Panc1 (cell line): ENCODE results near the gene ATXN7L3. TPM values are rescaled to one million over a fixed set of nuclear protein-coding genes. Genes with fewer than 3 reads are reported as not detected.
A peak's percentile ranks its signal among the peaks of the same experiment; 100 is the strongest.

ENCODE experiments used
- ATAC-seq: fragments of 200-7000 bp; cut with Tn5 transposase; 2 replicates; pipeline ENCODE4 v1.9.1; 2020; ENCODE audit warnings: mild to moderate bottlenecking, moderate library complexity
- BruUV-seq: library from RNA; stranded (reverse); fragments of 400-500 nt; replicated peaks from 2 replicates; lab custom pipeline; 2021; lab: Mats Ljungman, UMichigan
- CTCF ChIA-PET: fragments of 300-600 bp; sonication (Branson Sonifier 250); formaldehyde crosslinking; loops from one replicate; lab custom pipeline; 2022; ENCODE audit warnings: antibody characterized with exemption; lab: Charles Lee
- POLR2A ChIA-PET: fragments of 300-600 bp; sonication (Branson Sonifier 250); formaldehyde crosslinking; loops from one replicate; lab custom pipeline; 2022; ENCODE audit warnings: antibody characterized with exemption; lab: Charles Lee
- DNase-seq: peaks from one replicate; pipeline ENCODE4 v3.0.0-alpha.2; 2010; ENCODE audit warnings: low read depth, low spot score
- H3K27ac ChIP-seq: 2 replicates; pipeline ENCODE4 v1.5.1; 2011; ENCODE audit warnings: mild to moderate bottlenecking, low read length, inconsistent platforms
- H3K27me3 ChIP-seq: fragments of 200-500 bp; sonication (Bioruptor generic); 2 replicates; pipeline ENCODE4 v1.6.0; 2014; ENCODE audit warnings: low read length, inconsistent platforms; ENCODE audit not compliant: control insufficient read depth, insufficient read depth
- H3K36me3 ChIP-seq: fragments of 200-500 bp; sonication (Bioruptor generic); 2 replicates; pipeline ENCODE4 v1.5.1; 2014; ENCODE audit warnings: inconsistent platforms, mild to moderate bottlenecking, low read length, moderate library complexity; ENCODE audit not compliant: control insufficient read depth, insufficient read depth
- H3K4me1 ChIP-seq: 2 replicates; pipeline ENCODE4 v1.5.1; 2011; ENCODE audit warnings: inconsistent platforms, mild to moderate bottlenecking, low read length, moderate library complexity; ENCODE audit not compliant: control insufficient read depth, insufficient read depth
- H3K4me3 ChIP-seq, 2 experiments: 2 replicates each; pipeline ENCODE4 v1.5.1; 2011 to 2012; ENCODE audit warnings: low read depth in 2 of 2, low read length in 2 of 2, mild to moderate bottlenecking in 2 of 2, inconsistent platforms in 1 of 2, moderate library complexity in 1 of 2
- H3K9me3 ChIP-seq: fragments of 200-500 bp; sonication (Bioruptor generic); 2 replicates; pipeline ENCODE4 v1.5.1; 2014; ENCODE audit warnings: low read depth, mild to moderate bottlenecking, inconsistent platforms, low read length, moderate library complexity; ENCODE audit not compliant: control insufficient read depth, insufficient read depth
- CTCF ChIP-seq: fragments of 450-650 bp; IDR thresholded peaks from 2 replicates; pipeline ENCODE4 v1.5.1; 2017; ENCODE audit warnings: mild to moderate bottlenecking
- POLR2AphosphoS5 ChIP-seq: IDR thresholded peaks from 2 replicates; pipeline ENCODE4 v1.6.1; 2012; ENCODE audit warnings: mild to moderate bottlenecking, low read depth, low read length, moderate library complexity
- SIN3A ChIP-seq: IDR thresholded peaks from 2 replicates; pipeline ENCODE4 v1.6.1; 2012; ENCODE audit warnings: low read depth, mild to moderate bottlenecking, low read length, moderate library complexity, borderline replicate concordance; ENCODE audit not compliant: insufficient read depth
- TCF7L2 ChIP-seq: IDR thresholded peaks from 2 replicates; pipeline ENCODE4 v1.6.1; 2011; ENCODE audit warnings: mild to moderate bottlenecking, low read depth, low read length, inconsistent platforms
- in situ Hi-C: cut with HindIII; loops from 2 replicates; pipeline ENCODE4 v1.10.0; 2016; ENCODE audit warnings: low sequenced_read_pairs, low pct_unique_long_range_greater_than_20kb
- intact Hi-C: fragments of 100-400 bp; cut with micrococcal nuclease; formaldehyde crosslinking; loops from one replicate; pipeline ENCODE4 v1.10.0; 2022; ENCODE audit not compliant: unreplicated experiment
- total RNA-seq: library from RNA; stranded (reverse); gene quantifications from one replicate; pipeline ENCODE4 v1.2.1, GENCODE V29; 2021; ENCODE audit not compliant: unreplicated experiment
- TF ChIP-seq, protein P1 (sequence below), 2 experiments: IDR thresholded peaks; 2 replicates each; pipeline ENCODE4 v1.6.1; 2011 to 2012; ENCODE audit warnings: low read depth in 2 of 2, control low read depth in 1 of 2, low read length in 1 of 2, mild to moderate bottlenecking in 1 of 2, moderate library complexity in 1 of 2; ENCODE audit not compliant: insufficient read depth in 1 of 2

Gene ATXN7L3
- total RNA-seq, 1 experiment from 2014 or later: 69.8 TPM

GRCh38 chr17:44210342-44211192, 10.9 kb upstream of the ATXN7L3 start:
- Histone ChIP-seq H3K27me3 (no peaks in the 10 kb centered on the region), H3K36me3 (0 out of 2 replicates have a peak, but pooled peaks cover 4% of the 10 kb centered on the region), H3K27ac (no peak overlapping the region), H3K4me1 (peaks cover 11% of the 10 kb centered on the region), H3K9me3 (no peaks in the 10 kb centered on the region), H3K4me3 (no peak overlapping the region)
- TF ChIP-seq SIN3A: 0 out of 2 replicates have a peak, but pooled peaks have one; percentile 55
- TF ChIP-seq TCF7L2: no peak
- no peak for TF ChIP-seq POLR2AphosphoS5
- TF ChIP-seq, protein P1, sequence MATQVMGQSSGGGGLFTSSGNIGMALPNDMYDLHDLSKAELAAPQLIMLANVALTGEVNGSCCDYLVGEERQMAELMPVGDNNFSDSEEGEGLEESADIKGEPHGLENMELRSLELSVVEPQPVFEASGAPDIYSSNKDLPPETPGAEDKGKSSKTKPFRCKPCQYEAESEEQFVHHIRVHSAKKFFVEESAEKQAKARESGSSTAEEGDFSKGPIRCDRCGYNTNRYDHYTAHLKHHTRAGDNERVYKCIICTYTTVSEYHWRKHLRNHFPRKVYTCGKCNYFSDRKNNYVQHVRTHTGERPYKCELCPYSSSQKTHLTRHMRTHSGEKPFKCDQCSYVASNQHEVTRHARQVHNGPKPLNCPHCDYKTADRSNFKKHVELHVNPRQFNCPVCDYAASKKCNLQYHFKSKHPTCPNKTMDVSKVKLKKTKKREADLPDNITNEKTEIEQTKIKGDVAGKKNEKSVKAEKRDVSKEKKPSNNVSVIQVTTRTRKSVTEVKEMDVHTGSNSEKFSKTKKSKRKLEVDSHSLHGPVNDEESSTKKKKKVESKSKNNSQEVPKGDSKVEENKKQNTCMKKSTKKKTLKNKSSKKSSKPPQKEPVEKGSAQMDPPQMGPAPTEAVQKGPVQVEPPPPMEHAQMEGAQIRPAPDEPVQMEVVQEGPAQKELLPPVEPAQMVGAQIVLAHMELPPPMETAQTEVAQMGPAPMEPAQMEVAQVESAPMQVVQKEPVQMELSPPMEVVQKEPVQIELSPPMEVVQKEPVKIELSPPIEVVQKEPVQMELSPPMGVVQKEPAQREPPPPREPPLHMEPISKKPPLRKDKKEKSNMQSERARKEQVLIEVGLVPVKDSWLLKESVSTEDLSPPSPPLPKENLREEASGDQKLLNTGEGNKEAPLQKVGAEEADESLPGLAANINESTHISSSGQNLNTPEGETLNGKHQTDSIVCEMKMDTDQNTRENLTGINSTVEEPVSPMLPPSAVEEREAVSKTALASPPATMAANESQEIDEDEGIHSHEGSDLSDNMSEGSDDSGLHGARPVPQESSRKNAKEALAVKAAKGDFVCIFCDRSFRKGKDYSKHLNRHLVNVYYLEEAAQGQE (IDR thresholded peaks at IDR 0.05; ENCODE audit: insufficient read depth in 1 of 2, low read depth in 2 of 2, low read length in 1 of 2): no peak
- peak; percentile 97 for TF ChIP-seq CTCF
- ATAC-seq (peak; percentile 84), DNase-seq (no peak)
- BruUV-seq: no TSS peak
- CTCF ChIA-PET: no interaction called here
- POLR2A ChIA-PET: interaction anchor here (0.7 kb wide), 1 partner anchor 122 kb away, joined by 3 read pairs; no protein-coding TSS in a partner anchor
- in situ Hi-C loops: no loop called here
- intact Hi-C loops: no loop called here

DNA sequence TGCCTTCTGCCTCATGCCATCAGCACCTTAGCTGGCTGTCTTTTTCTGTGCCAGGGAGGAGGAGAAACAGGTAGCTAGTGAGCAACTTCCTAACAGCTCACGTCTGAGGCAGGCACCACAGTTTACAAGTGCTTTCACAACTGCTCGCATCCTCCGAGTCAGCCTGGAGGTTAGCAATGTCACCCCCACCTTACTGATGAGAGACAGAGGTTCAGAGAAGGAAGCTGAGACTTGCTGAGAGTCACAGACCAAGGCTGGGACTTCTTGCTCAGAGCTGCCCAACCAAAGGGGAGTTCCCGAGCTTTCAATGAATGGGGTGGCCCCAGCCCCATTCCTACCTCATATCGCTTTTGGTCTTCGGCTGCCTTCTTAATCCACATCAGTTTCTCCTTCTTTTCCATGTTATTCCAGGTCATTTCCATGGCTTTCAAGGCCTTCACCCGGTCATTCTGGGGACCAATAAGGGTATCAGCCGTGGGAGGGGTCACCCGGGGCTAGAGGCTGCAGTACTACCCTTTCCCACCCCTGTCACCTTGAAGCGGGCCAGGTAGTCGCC, 10.2 kb upstream of the ATXN7L3 start:
- no peak for ATAC-seq
- Histone ChIP-seq H3K27me3 (no peaks in the 10 kb centered on the region), H3K27ac (no peak overlapping the region; the same call in 1 of the 2 replicates), H3K36me3 (0 out of 2 replicates have a peak, but pooled peaks cover 2% of the 10 kb centered on the region), H3K9me3 (no peaks in the 10 kb centered on the region), H3K4me3 (no peak overlapping the region), H3K4me1 (peaks cover 16% of the 10 kb centered on the region)
- POLR2A ChIA-PET: interaction anchor here (0.5 to 0.7 kb wide), 2 partner anchors 108 to 123 kb away, joined by 3 to 4 read pairs; no protein-coding TSS in a partner anchor
- TF ChIP-seq TCF7L2 (no peak), SIN3A (no peak), CTCF (no peak), POLR2AphosphoS5 (no peak)
- TF ChIP-seq, protein P1 (IDR thresholded peaks at IDR 0.05; ENCODE audit: insufficient read depth in 1 of 2, low read depth in 2 of 2, low read length in 1 of 2): no peak
- intact Hi-C loops (no loop called here), in situ Hi-C loops (no loop called here)
- TSS peak; percentile 17 for BruUV-seq
- CTCF ChIA-PET: no interaction called here
- no peak for DNase-seq
